Measurements from ENCODE around the gene COL4A1.

Gene COL4A1

DNA sequence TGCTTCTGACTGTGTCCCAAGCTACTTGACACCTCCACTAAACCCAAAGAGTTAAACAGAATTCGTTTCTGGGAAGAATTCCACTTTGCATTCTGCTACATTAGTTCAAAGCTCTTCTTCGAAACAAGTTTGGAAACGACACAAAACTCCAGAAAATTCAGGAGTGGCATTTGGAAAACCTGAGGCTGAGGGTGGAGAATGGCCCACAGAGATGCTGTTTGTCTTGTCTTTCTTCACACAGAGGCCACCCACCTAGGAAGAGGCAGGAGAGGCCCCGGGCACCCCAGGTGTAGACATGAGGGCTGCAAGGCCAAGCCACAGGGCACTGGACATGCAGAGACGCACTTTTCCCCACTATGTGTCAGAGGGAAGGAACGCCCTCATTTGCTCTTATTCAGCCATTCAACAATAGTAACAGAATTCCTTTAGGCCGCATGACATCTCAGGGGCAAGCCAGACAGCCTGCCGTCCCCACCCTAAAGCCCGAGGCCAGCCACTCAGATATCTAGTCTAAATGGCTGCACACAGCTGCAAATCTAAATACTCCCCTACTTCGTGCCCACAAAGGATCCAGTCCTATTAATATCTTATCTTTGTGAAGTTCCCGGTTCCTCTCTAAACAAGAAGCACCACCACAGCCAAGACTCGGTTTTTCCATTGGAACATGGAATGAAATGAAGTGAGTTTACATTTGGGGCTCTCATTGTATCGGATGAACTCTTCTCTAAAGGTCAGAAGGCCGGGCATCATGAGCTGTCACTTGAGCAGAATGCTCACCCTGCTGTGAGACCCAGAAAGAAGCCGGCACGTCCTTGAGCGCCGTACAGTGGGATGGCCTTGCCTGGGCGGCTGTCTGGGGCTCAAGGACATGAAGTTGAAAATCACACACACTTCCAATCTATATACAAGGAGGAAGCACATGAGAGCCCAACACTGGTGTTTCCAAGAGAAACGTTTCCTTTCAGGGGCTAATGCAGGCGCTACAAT is 19.8 kb downstream of the COL4A1 start:
- peak; percentile 82 for DNase-seq (ENCODE audit: low read depth)
- no peak overlapping the region for H3K4me3 ChIP-seq (ENCODE audit: low read length)
- TF ChIP-seq, protein P1, sequence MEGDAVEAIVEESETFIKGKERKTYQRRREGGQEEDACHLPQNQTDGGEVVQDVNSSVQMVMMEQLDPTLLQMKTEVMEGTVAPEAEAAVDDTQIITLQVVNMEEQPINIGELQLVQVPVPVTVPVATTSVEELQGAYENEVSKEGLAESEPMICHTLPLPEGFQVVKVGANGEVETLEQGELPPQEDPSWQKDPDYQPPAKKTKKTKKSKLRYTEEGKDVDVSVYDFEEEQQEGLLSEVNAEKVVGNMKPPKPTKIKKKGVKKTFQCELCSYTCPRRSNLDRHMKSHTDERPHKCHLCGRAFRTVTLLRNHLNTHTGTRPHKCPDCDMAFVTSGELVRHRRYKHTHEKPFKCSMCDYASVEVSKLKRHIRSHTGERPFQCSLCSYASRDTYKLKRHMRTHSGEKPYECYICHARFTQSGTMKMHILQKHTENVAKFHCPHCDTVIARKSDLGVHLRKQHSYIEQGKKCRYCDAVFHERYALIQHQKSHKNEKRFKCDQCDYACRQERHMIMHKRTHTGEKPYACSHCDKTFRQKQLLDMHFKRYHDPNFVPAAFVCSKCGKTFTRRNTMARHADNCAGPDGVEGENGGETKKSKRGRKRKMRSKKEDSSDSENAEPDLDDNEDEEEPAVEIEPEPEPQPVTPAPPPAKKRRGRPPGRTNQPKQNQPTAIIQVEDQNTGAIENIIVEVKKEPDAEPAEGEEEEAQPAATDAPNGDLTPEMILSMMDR (IDR thresholded peaks at IDR 0.05; ENCODE audit: insufficient read depth, low read depth, low read length, missing control alignments), result no peak

DNA sequence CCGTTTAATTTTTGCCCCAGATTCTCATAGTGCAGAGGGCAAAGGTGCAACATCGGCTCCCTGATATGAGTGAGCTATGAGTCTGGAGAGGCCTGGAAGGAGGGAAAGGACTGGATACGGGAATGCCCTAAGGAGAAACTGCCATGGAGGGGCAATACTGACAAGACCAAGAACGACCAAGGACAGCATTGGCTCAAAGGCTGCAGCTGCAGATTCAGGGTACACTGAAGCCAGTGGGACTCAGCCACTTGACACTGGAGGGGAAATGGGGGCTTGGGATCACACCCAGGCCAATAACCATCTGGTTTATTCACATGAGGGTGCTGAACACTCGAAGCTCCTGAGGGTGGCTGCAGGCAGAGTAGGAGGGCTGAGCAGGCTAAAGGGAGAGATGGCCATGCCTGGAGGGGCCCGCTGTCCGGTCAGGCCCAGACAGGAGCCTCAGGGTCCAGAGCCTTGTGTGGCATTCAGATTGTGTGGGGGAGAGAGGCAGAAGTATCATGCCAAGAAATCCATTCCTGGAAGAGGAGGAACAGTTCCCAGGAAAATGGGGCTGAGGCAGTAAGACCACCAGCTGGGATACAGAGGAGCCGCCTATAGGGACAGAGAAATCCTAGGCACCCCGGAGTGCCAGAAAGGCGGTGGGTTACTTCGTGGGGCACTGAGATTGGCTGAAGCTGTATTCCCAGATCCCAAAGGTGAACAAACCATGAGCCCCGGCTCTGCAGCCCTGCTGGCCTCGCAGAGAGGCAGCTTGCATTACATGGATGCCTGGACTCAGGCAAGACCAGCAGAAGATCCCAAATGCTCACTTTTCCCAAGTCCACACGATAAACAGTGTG is 20.7 kb downstream of the COL4A1 start:
- no peak overlapping the region for H3K4me3 ChIP-seq (ENCODE audit: low read length)
- TF ChIP-seq, protein P1 (IDR thresholded peaks at IDR 0.05; ENCODE audit: insufficient read depth, low read depth, low read length, missing control alignments), result no peak
- DNase-seq (ENCODE audit: low read depth), result no peak

DNA sequence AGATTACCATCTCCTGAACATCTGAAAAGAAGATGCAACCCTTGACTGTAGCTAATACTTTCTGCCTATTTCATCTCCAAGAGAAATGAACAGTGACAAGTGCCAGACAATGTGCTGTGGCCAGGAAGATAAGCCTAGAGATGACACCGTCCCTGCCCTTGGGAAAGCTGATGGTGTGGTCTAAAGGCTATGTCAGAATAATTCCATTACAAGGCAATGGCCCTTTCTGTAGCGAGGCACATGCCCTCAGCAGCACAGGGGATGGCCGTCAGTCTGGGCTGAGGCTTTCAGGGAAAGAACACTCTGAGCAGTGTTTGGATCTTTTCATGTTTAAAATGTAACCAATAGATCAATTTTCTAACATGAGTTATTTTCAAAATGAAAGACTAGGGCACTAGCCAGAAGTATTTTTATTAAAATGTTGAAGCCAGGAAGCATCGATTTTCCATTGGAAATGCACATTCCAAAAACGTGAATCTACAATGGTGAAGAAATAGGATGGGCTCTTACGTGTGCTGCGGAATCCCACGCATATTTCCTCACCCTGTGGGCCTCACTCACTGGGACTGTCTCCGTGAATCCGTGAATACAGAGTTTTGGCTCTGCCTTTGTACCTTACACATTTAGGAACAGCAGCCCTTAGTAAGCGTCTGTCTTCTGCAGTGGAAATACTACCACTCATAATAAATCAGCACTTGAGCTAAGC is 22.0 kb downstream of the COL4A1 start:
- H3K4me3 ChIP-seq (ENCODE audit: low read length), result no peak overlapping the region
- TF ChIP-seq, protein P1 (IDR thresholded peaks at IDR 0.05; ENCODE audit: insufficient read depth, low read depth, low read length, missing control alignments), result no peak
- no peak for DNase-seq (ENCODE audit: low read depth)

DNA sequence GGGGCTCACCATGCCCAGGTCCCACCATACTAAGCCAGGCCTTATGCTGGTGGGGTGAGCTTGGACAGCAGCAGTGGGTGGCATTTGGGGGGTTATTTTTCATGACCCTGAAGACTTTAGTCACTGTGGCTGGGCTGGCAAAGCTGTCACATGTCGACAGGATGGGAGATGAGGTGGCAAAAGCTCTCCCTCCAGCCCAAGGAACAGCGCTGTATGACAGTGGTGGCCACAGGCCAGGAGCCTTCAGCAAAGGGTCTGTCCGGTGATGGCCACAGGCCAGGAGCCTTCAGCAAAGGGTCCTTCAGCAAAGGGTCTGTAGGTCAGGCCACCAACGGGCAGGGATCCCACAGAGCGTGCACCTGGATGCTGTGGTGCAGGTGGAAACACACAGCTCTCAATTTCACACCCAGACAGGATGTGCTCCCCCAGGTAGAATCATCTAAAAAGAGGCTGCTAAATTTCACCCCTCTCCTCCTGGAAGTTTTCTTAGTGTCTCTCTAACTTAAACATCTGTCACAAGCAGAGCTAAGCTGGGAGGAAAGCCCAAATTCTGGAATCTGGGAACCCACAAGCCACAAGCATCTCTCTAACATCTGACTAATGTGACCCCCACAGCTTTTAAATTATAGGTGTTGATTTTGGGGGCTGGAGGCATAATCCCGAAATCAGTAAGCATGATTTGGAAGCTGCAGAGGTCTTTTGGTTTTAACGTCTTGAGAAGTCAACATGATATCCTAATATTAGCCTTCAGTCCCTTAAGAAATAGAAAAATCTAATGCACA is 23.0 kb downstream of the COL4A1 start:
- no peak overlapping the region for H3K4me3 ChIP-seq (ENCODE audit: low read length)
- TF ChIP-seq, protein P1 (IDR thresholded peaks at IDR 0.05; ENCODE audit: insufficient read depth, low read depth, low read length, missing control alignments), result no peak
- no peak for DNase-seq (ENCODE audit: low read depth)

DNA sequence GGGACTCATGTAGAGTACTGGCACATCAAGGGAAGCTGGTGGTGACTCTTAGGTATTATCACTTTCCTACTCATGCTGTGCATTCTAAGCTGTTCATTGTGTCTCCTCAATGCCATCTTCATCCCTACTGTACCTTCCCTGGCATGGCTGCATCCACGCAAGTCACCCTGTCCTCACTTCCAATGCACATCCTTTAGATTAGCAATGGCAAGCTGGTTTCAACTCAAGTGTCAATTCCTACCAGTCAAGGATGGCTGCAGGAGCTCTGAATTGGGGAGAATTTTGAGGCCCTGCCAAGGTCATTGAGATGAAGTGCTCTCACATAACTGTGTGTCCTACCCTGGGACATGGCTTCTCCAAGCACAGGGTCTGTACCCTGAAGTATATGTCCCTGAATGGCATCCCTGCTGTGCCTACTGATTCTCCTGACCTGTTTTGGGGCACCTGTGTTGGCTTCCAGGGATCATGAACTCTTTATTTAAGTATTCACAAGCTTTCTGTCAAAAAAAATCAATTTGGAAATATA is 24.6 kb downstream of the COL4A1 start:
- TF ChIP-seq, protein P1 (IDR thresholded peaks at IDR 0.05; ENCODE audit: insufficient read depth, low read depth, low read length, missing control alignments), result no peak
- DNase-seq (ENCODE audit: low read depth), result no peak
- H3K4me3 ChIP-seq (ENCODE audit: low read length), result no peak overlapping the region

DNA sequence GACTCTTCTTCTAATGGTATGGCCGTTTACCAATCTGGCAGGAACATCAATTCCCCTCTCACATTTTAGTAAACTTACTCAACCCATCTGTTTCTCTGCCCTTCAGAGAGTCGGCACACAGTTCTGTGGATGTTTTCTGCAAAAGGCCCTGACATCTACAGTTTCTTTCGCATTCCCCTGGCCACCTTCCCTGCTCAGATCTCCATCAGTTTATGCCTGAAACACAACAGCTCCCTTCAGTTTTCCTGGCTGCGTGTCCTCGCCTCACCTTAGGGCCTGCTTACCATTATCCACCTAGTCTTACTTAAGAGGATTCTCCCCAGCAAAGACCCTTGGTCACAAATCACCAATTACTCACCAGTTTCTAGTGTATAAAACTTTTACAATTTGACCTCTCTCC is 25.2 kb downstream of the COL4A1 start:
- no peak for DNase-seq (ENCODE audit: low read depth)
- no peak overlapping the region for H3K4me3 ChIP-seq (ENCODE audit: low read length)
- TF ChIP-seq, protein P1 (IDR thresholded peaks at IDR 0.05; ENCODE audit: insufficient read depth, low read depth, low read length, missing control alignments), result no peak

All from epithelial cell of esophagus (primary cell).